ENCODE results near the gene FMNL1. TPM values are rescaled to one million over a fixed set of nuclear protein-coding genes. Genes with fewer than 3 reads are reported as not detected.
A peak's percentile ranks its signal among the peaks of the same experiment; 100 is the strongest.

Gene FMNL1
- total RNA-seq, 2 donors from 2014 or later: 3.5 to 4.5 TPM

DNA sequence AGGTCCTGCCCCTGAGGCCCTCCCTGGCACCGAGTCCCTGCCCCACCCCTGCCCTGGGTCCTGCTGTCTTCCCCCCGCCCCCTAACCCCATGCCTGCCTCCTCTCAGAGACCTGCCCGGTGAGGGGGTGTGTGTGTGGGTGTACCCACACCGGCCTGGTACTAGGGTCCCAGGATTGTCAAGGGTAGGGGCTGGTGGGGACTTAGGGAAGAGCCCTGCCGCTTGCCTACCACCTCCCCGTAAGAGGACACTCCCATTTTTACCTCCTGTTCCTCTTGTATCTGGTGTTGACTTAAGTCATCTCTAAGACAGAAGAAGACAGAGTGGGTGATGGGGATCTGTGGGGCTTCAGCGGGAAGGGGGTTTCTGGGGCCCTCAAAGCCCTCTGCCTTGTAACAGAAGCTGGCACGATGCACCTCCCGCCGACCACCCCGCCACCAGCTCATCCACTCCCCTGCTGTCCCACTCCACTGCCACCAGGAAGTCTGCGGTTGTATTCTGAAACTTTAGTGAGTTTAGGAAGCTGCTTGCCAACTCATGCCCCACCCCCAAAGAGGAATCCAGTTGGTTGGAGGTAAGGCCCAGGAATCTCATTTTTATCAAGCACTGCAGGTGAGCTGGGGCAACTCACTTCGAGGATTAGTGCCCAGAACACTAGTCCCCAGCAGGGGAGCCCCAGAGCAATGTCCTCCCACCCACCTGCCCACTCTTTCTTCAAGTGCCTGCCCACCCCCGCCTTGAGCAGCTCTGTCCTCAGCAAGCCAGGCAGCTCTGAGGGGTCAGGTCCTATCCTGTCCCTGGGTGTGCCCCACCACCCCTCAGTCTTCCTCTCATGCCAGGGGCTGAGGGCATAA lies 34.7 kb downstream of the FMNL1 start:
- Mint-ChIP-seq H3K27ac (no peak overlapping the region), H3K36me3 (ENCODE audit: low read depth) (no peaks in the 10 kb centered on the region), H3K9me3 (no peaks in the 10 kb centered on the region), H3K4me3 (peak overlapping the region; percentile 30), H3K4me1 (peaks cover 21% of the 10 kb centered on the region), H3K27me3 (ENCODE audit: insufficient read depth) (peaks cover 25% of the 10 kb centered on the region)
- no peak overlapping the region for H3K9ac ChIP-seq (ENCODE audit: extremely low read depth, low read length, poor library complexity, severe bottlenecking)
- no peak overlapping the region for H3K4me3 ChIP-seq (ENCODE audit: low read length)
- peak; percentile 85 for DNase-seq
- H3K27ac ChIP-seq (ENCODE audit: low read depth, low read length): no peak overlapping the region
- peak; percentile 65 for TF ChIP-seq CTCF (conservative IDR thresholded peaks at IDR 0.05)
- WGBS, 2 experiments (ENCODE audit: insufficient coverage in 1 of 2, insufficient read length in 1 of 2): 83 to 100% methylated on average over 1 to 11 of the region's 14 CpGs
- no peaks in the 10 kb centered on the region for H3K36me3 ChIP-seq (ENCODE audit: control insufficient read depth, insufficient read depth, low read length)
- H3K4me1 ChIP-seq (ENCODE audit: control insufficient read depth, insufficient read depth, low read length): peaks cover 6% of the 10 kb centered on the region
- peaks cover 5% of the 10 kb centered on the region for H3K27me3 ChIP-seq (ENCODE audit: control insufficient read depth, insufficient read depth, low read length, poor library complexity, severe bottlenecking)
- no peaks in the 10 kb centered on the region for H3K9me3 ChIP-seq (ENCODE audit: control insufficient read depth, low read length)

DNA sequence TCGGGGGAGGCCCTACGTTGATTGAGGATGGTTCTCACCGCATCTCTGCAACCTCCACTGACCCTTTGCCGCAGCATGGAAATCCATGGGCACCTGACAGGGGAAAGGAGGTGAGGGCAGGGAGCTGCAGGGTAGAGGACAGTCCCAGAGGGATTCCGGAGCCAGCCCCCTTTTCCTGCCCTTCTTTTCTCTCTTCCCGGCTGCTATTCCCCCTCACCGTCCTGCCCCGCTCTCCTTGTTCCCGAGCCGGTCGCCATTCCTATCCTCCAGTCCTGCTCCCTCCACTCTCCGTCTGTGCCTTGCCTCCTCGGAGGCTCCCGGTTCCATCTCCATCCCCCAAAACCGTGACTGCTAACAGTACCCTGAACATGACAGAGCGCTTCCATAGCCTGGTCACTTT lies 35.4 kb downstream of the FMNL1 start:
- Mint-ChIP-seq H3K9me3 (no peaks in the 10 kb centered on the region), H3K4me1 (peaks cover 22% of the 10 kb centered on the region), H3K36me3 (ENCODE audit: low read depth) (no peaks in the 10 kb centered on the region), H3K27ac (no peak overlapping the region), H3K4me3 (no peak overlapping the region), H3K27me3 (ENCODE audit: insufficient read depth) (peaks cover 27% of the 10 kb centered on the region)
- H3K4me1 ChIP-seq (ENCODE audit: control insufficient read depth, insufficient read depth, low read length): peaks cover 6% of the 10 kb centered on the region
- 79 to 82% methylated on average over 15 to 16 of the region's 16 CpGs for WGBS, 2 experiments (ENCODE audit: insufficient coverage in 1 of 2, insufficient read length in 1 of 2)
- no peak overlapping the region for H3K9ac ChIP-seq (ENCODE audit: extremely low read depth, low read length, poor library complexity, severe bottlenecking)
- no peak overlapping the region for H3K4me3 ChIP-seq (ENCODE audit: low read length)
- peaks cover 8% of the 10 kb centered on the region for H3K27me3 ChIP-seq (ENCODE audit: control insufficient read depth, insufficient read depth, low read length, poor library complexity, severe bottlenecking)
- DNase-seq: no peak
- no peaks in the 10 kb centered on the region for H3K9me3 ChIP-seq (ENCODE audit: control insufficient read depth, low read length)
- no peaks in the 10 kb centered on the region for H3K36me3 ChIP-seq (ENCODE audit: control insufficient read depth, insufficient read depth, low read length)
- no peak overlapping the region for H3K27ac ChIP-seq (ENCODE audit: low read depth, low read length)
- no peak for TF ChIP-seq CTCF (conservative IDR thresholded peaks at IDR 0.05)

DNA sequence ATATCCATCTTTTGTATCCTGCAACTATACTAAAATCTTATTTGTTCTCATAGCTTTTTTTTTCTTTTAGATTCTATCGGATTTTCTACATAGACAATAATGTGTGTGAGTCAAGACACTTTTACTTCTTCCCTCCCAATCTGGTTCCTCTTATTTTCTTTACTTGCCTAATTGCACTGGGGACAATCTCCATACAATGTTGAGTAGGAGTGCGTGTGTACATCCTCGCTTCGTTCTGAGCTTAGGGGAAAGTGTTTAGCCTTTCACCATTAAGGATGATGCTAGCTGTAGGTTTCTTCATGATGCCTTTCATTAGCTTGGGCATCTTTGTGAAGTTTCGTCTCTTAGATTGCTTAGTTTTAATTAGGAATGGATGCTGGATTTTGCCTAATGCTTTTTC lies 37.3 kb downstream of the FMNL1 start:
- peaks cover 25% of the 10 kb centered on the region for H3K27me3 Mint-ChIP-seq (ENCODE audit: insufficient read depth)
- TF ChIP-seq CTCF (conservative IDR thresholded peaks at IDR 0.05): no peak
- peaks cover 22% of the 10 kb centered on the region for H3K4me1 Mint-ChIP-seq
- H3K27ac Mint-ChIP-seq: no peak overlapping the region
- Histone ChIP-seq H3K27me3 (ENCODE audit: control insufficient read depth, insufficient read depth, low read length, poor library complexity, severe bottlenecking) (peaks cover 8% of the 10 kb centered on the region), H3K36me3 (ENCODE audit: control insufficient read depth, insufficient read depth, low read length) (no peaks in the 10 kb centered on the region), H3K4me3 (ENCODE audit: low read length) (no peak overlapping the region), H3K9me3 (ENCODE audit: control insufficient read depth, low read length) (no peaks in the 10 kb centered on the region), H3K4me1 (ENCODE audit: control insufficient read depth, insufficient read depth, low read length) (peaks cover 12% of the 10 kb centered on the region), H3K9ac (ENCODE audit: extremely low read depth, low read length, poor library complexity, severe bottlenecking) (no peak overlapping the region), H3K27ac (ENCODE audit: low read depth, low read length) (no peak overlapping the region)
- H3K4me3 Mint-ChIP-seq: no peak overlapping the region
- no peaks in the 10 kb centered on the region for H3K9me3 Mint-ChIP-seq
- no peaks in the 10 kb centered on the region for H3K36me3 Mint-ChIP-seq (ENCODE audit: low read depth)
- no peak for DNase-seq
- 72 to 89% methylated on average over 4 to 5 of the region's 5 CpGs for WGBS, 2 experiments (ENCODE audit: insufficient coverage in 1 of 2, insufficient read length in 1 of 2)

Data from endodermal cell (in vitro differentiated cells).